ENCODE data around the gene HSF2BP.

The HSF2BP gene

GRCh38 chr21:43602266-43603232 lies 56.7 kb downstream of the HSF2BP start:
- Histone ChIP-seq H3K27me3 (ENCODE audit: insufficient read depth, low read length) (no peaks in the 10 kb centered on the region), H3K79me1 (ENCODE audit: low read length) (peaks cover 35% of the 10 kb centered on the region), H3K4me2 (ENCODE audit: low read length) (no peak overlapping the region), H3K36me3 (ENCODE audit: control insufficient read depth in 1 of 2, insufficient read depth in 2 of 2, low read length in 2 of 2) (no peaks in the 10 kb centered on the region), H4K12ac (ENCODE audit: low read depth, low read length) (no peak overlapping the region), H2BK5ac (ENCODE audit: low read depth, low read length, poor library complexity) (no peak overlapping the region), H3K4me1 (ENCODE audit: control insufficient read depth in 1 of 2, insufficient read depth in 2 of 2, low read length in 2 of 2) (peaks cover 21 to 28% of the 10 kb centered on the region in 2 experiments), H3K9ac (ENCODE audit: low read length) (no peak overlapping the region), H2BK120ac (ENCODE audit: insufficient read depth, low read length, poor library complexity) (peak overlapping the region; percentile 65), H4K91ac (ENCODE audit: low read depth, low read length) (peak overlapping the region; percentile 75), H2AFZ (ENCODE audit: insufficient read depth, low read length, poor library complexity) (no peak overlapping the region), H3K4me3 (ENCODE audit: low read depth, low read length) (no peak overlapping the region), H2BK12ac (ENCODE audit: low read length) (peak overlapping the region; percentile 88), H3K79me2 (ENCODE audit: control insufficient read depth, insufficient read depth, low read length, poor library complexity) (peaks cover 2% of the 10 kb centered on the region), H3K23ac (ENCODE audit: low read length) (no peak overlapping the region), H3K4ac (ENCODE audit: low read depth, low read length) (no peak overlapping the region), H3K14ac (ENCODE audit: low read length) (peak overlapping the region; percentile 78), H2AK5ac (ENCODE audit: low read length) (peak overlapping the region; percentile 55), H3K9me3 (ENCODE audit: insufficient read depth, low read depth, low read length) (peaks cover 13% of the 10 kb centered on the region), H3K27ac (ENCODE audit: low read depth, low read length) (peak overlapping the region; percentile 28), H4K8ac (ENCODE audit: low read depth, low read length) (peak overlapping the region; percentile 24), H3K18ac (ENCODE audit: low read length) (peak overlapping the region; percentile 10)
- DNase-seq: no peak
- WGBS (ENCODE audit: extremely low coverage, insufficient coverage, insufficient read length): no CpG with 5 or more reads among the region's 13 CpGs

DNA sequence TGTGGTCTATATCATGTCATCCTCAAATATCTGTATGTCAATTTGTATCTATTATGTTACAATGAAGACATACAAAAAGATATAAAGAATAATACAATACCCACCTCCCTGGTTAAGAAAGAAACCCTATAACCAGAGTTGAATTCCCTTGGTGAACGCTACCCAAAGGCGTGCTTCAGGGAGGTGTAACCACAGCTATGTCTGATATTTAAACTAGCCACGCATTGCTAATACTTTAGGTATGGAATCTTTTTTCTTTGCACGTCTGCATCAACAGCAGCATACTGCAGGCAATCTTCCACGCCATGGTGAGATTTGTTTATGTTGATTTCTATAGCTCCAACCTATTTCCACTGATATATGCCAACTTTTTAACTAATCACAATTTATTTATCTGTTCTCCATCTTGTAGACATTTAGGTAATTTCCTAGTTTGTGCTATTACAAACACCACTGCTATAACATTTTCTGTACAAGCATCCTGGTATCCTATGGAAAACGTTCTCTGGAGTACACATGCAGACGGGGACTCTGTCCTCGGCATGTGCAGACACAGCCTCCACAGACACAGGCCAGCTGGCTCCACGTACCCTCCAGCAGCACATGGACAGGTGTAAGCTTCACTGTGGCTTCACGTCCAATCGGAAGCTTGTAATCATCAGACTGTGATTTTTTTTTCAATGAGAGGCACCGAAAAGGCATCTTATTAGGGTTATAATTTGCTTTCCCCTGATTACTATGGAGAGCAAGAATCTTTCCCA lies 58.5 kb downstream of the HSF2BP start:
- Histone ChIP-seq H3K36me3 (ENCODE audit: control insufficient read depth in 1 of 2, insufficient read depth in 2 of 2, low read length in 2 of 2) (no peaks in the 10 kb centered on the region), H4K8ac (ENCODE audit: low read depth, low read length) (peak overlapping the region; percentile 76), H3K79me2 (ENCODE audit: control insufficient read depth, insufficient read depth, low read length, poor library complexity) (peaks cover 2% of the 10 kb centered on the region), H3K9me3 (ENCODE audit: insufficient read depth, low read depth, low read length) (peaks cover 13% of the 10 kb centered on the region), H3K14ac (ENCODE audit: low read length) (peak overlapping the region; percentile 74), H2BK12ac (ENCODE audit: low read length) (peak overlapping the region; percentile 70), H2AFZ (ENCODE audit: insufficient read depth, low read length, poor library complexity) (no peak overlapping the region), H4K91ac (ENCODE audit: low read depth, low read length) (peak overlapping the region; percentile 88), H3K18ac (ENCODE audit: low read length) (peak overlapping the region; percentile 76), H2BK120ac (ENCODE audit: insufficient read depth, low read length, poor library complexity) (peak overlapping the region; percentile 75), H2AK5ac (ENCODE audit: low read length) (peak overlapping the region; percentile 78), H3K27ac (ENCODE audit: low read depth, low read length) (peak overlapping the region; percentile 89), H2BK5ac (ENCODE audit: low read depth, low read length, poor library complexity) (peak overlapping the region; percentile 68), H3K9ac (ENCODE audit: low read length) (no peak overlapping the region), H3K4ac (ENCODE audit: low read depth, low read length) (peak overlapping the region; percentile 71), H3K27me3 (ENCODE audit: insufficient read depth, low read length) (no peaks in the 10 kb centered on the region), H3K4me3 (ENCODE audit: low read depth, low read length) (no peak overlapping the region), H4K12ac (ENCODE audit: low read depth, low read length) (no peak overlapping the region), H3K4me1 (ENCODE audit: control insufficient read depth in 1 of 2, insufficient read depth in 2 of 2, low read length in 2 of 2) (peaks cover 21 to 26% of the 10 kb centered on the region in 2 experiments), H3K4me2 (ENCODE audit: low read length) (no peak overlapping the region), H3K79me1 (ENCODE audit: low read length) (peaks cover 45% of the 10 kb centered on the region), H3K23ac (ENCODE audit: low read length) (no peak overlapping the region)
- WGBS (ENCODE audit: extremely low coverage, insufficient coverage, insufficient read length): no CpG with 5 or more reads among the region's 12 CpGs
- DNase-seq: peak; percentile 62 to 87

GRCh38 chr21:43599728-43600127 lies 59.6 kb downstream of the HSF2BP start:
- H2AFZ ChIP-seq (ENCODE audit: insufficient read depth, low read length, poor library complexity): no peak overlapping the region
- peaks cover 26 to 28% of the 10 kb centered on the region in 2 experiments for H3K4me1 ChIP-seq (ENCODE audit: control insufficient read depth in 1 of 2, insufficient read depth in 2 of 2, low read length in 2 of 2)
- no peak overlapping the region for H3K4me3 ChIP-seq (ENCODE audit: low read depth, low read length)
- no peak overlapping the region for H3K4me2 ChIP-seq (ENCODE audit: low read length)
- H2BK5ac ChIP-seq (ENCODE audit: low read depth, low read length, poor library complexity): peak overlapping the region; percentile 49
- no peaks in the 10 kb centered on the region for H3K36me3 ChIP-seq (ENCODE audit: control insufficient read depth in 1 of 2, insufficient read depth in 2 of 2, low read length in 2 of 2)
- peak overlapping the region; percentile 78 for H3K27ac ChIP-seq (ENCODE audit: low read depth, low read length)
- H4K8ac ChIP-seq (ENCODE audit: low read depth, low read length): no peak overlapping the region
- no peak overlapping the region for H3K23ac ChIP-seq (ENCODE audit: low read length)
- H2BK12ac ChIP-seq (ENCODE audit: low read length): peak overlapping the region; percentile 50
- no peak overlapping the region for H4K12ac ChIP-seq (ENCODE audit: low read depth, low read length)
- H3K18ac ChIP-seq (ENCODE audit: low read length): no peak overlapping the region
- no peak for DNase-seq
- peaks cover 7% of the 10 kb centered on the region for H3K9me3 ChIP-seq (ENCODE audit: insufficient read depth, low read depth, low read length)
- no peaks in the 10 kb centered on the region for H3K27me3 ChIP-seq (ENCODE audit: insufficient read depth, low read length)
- WGBS (ENCODE audit: extremely low coverage, insufficient coverage, insufficient read length): no CpG with 5 or more reads among the region's 5 CpGs
- H3K14ac ChIP-seq (ENCODE audit: low read length): peak overlapping the region; percentile 44
- H3K4ac ChIP-seq (ENCODE audit: low read depth, low read length): no peak overlapping the region
- H2AK5ac ChIP-seq (ENCODE audit: low read length): no peak overlapping the region
- H3K79me1 ChIP-seq (ENCODE audit: low read length): peaks cover 45% of the 10 kb centered on the region
- H3K9ac ChIP-seq (ENCODE audit: low read length): no peak overlapping the region
- peak overlapping the region; percentile 67 for H4K91ac ChIP-seq (ENCODE audit: low read depth, low read length)
- H3K79me2 ChIP-seq (ENCODE audit: control insufficient read depth, insufficient read depth, low read length, poor library complexity): peaks cover 2% of the 10 kb centered on the region
- peak overlapping the region; percentile 45 for H2BK120ac ChIP-seq (ENCODE audit: insufficient read depth, low read length, poor library complexity)

- Histone ChIP-seq H3K79me1 (ENCODE audit: low read length) (peaks cover 38% of the 10 kb centered on the region), H3K18ac (ENCODE audit: low read length) (peak overlapping the region; percentile 81), H3K27ac (ENCODE audit: low read depth, low read length) (peak overlapping the region; percentile 99), H3K27me3 (ENCODE audit: insufficient read depth, low read length) (no peaks in the 10 kb centered on the region), H3K14ac (ENCODE audit: low read length) (peak overlapping the region; percentile 98), H3K79me2 (ENCODE audit: control insufficient read depth, insufficient read depth, low read length, poor library complexity) (peaks cover 2% of the 10 kb centered on the region), H2BK5ac (ENCODE audit: low read depth, low read length, poor library complexity) (peak overlapping the region; percentile 100), H2BK120ac (ENCODE audit: insufficient read depth, low read length, poor library complexity) (peak overlapping the region; percentile 99), H4K8ac (ENCODE audit: low read depth, low read length) (peak overlapping the region; percentile 86), H3K9ac (ENCODE audit: low read length) (no peak overlapping the region), H2AFZ (ENCODE audit: insufficient read depth, low read length, poor library complexity) (no peak overlapping the region), H3K36me3 (ENCODE audit: control insufficient read depth in 1 of 2, insufficient read depth in 2 of 2, low read length in 2 of 2) (no peaks in the 10 kb centered on the region), H3K4me3 (ENCODE audit: low read depth, low read length) (no peak overlapping the region), H3K23ac (ENCODE audit: low read length) (no peak overlapping the region), H3K4me1 (ENCODE audit: control insufficient read depth in 1 of 2, insufficient read depth in 2 of 2, low read length in 2 of 2) (peaks cover 18 to 26% of the 10 kb centered on the region in 2 experiments), H3K4me2 (ENCODE audit: low read length) (no peak overlapping the region), H2AK5ac (ENCODE audit: low read length) (peak overlapping the region; percentile 97), H3K4ac (ENCODE audit: low read depth, low read length) (peak overlapping the region; percentile 97), H3K9me3 (ENCODE audit: insufficient read depth, low read depth, low read length) (no peaks in the 10 kb centered on the region), H2BK12ac (ENCODE audit: low read length) (peak overlapping the region; percentile 99), H4K91ac (ENCODE audit: low read depth, low read length) (peak overlapping the region; percentile 100), H4K12ac (ENCODE audit: low read depth, low read length) (no peak overlapping the region)
- DNase-seq: peak; percentile 69 to 88
- no CpG with 5 or more reads among the region's 7 CpGs for WGBS (ENCODE audit: extremely low coverage, insufficient coverage, insufficient read length)
Measured at GRCh38 chr21:43598416-43599120, 60.7 kb downstream of the HSF2BP start.
